Keratinocyte (primary cell): ENCODE data around the gene GFI1B. TPM values are rescaled to one million over a fixed set of nuclear protein-coding genes. Genes with fewer than 3 reads are reported as not detected.

Experiments
- DNase-seq: peaks from one replicate; pipeline ENCODE4 v3.0.0-alpha.2; 2011; ENCODE audit warnings: low read depth, missing footprints, low spot score
- FAIRE-seq: peaks from 2 replicates; lab custom pipeline; 2011; peaks lifted over from hg19 to GRCh38; lab: Jason Lieb, UNC
- H2AFZ ChIP-seq: 2 replicates; pipeline ENCODE4 v1.6.0; 2012; ENCODE audit warnings: low read length, control low read depth, inconsistent platforms; ENCODE audit not compliant: control insufficient read depth
- H3K27ac ChIP-seq: 2 replicates; pipeline ENCODE4 v1.5.1; 2011; ENCODE audit warnings: low read length; ENCODE audit not compliant: control insufficient read depth, insufficient read depth
- H3K27me3 ChIP-seq: 3 replicates; pipeline ENCODE4 v1.6.0; 2011; ENCODE audit warnings: low read length; ENCODE audit not compliant: control insufficient read depth, insufficient read depth; ENCODE audit errors: extremely low read depth
- H3K36me3 ChIP-seq, 2 experiments: 2 replicates in 1 of 2; 3 replicates in 1 of 2; pipeline ENCODE4 v1.5.1; 2011; ENCODE audit warnings: low read length in 2 of 2, mild to moderate bottlenecking in 1 of 2; ENCODE audit not compliant: control insufficient read depth in 2 of 2, insufficient read depth in 2 of 2; ENCODE audit errors: extremely low read depth in 1 of 2
- H3K4me1 ChIP-seq: 3 replicates; pipeline ENCODE4 v1.5.1; 2011; ENCODE audit warnings: low read length; ENCODE audit not compliant: control insufficient read depth, insufficient read depth; ENCODE audit errors: extremely low read depth
- H3K4me2 ChIP-seq: 3 replicates; pipeline ENCODE4 v1.6.0; 2011; ENCODE audit warnings: low read depth, low read length; ENCODE audit not compliant: control insufficient read depth, insufficient read depth; ENCODE audit errors: extremely low read depth
- H3K4me3 ChIP-seq, 3 experiments: fragments of 200-600 bp in 1 of 3; sonication (generic) in 1 of 3; 2 replicates in 2 of 3; 3 replicates in 1 of 3; pipeline ENCODE4 v1.5.1; 2011 to 2016; ENCODE audit warnings: low read length in 3 of 3, mild to moderate bottlenecking in 3 of 3, control low read depth in 2 of 3, inconsistent platforms in 1 of 3, low read depth in 1 of 3, mixed read lengths in 1 of 3, mixed run types in 1 of 3, moderate library complexity in 1 of 3; ENCODE audit not compliant: control insufficient read depth in 2 of 3, insufficient read depth in 2 of 3; ENCODE audit errors: extremely low read depth in 1 of 3
- H3K79me2 ChIP-seq: 2 replicates; pipeline ENCODE4 v1.6.0; 2012; ENCODE audit warnings: low read length; ENCODE audit not compliant: control insufficient read depth, insufficient read depth
- H3K9ac ChIP-seq: 3 replicates; pipeline ENCODE4 v1.6.0; 2011; ENCODE audit warnings: low read length; ENCODE audit not compliant: control insufficient read depth, insufficient read depth; ENCODE audit errors: extremely low read depth
- H3K9me1 ChIP-seq: 3 replicates; pipeline ENCODE4 v1.6.0; 2011; ENCODE audit warnings: low read length; ENCODE audit not compliant: control insufficient read depth, insufficient read depth; ENCODE audit errors: extremely low read depth
- H3K9me3 ChIP-seq: 2 replicates; pipeline ENCODE4 v1.5.1; 2012; ENCODE audit warnings: low read depth, low read length; ENCODE audit not compliant: control insufficient read depth
- H4K20me1 ChIP-seq: 3 replicates; pipeline ENCODE4 v1.6.0; 2011; ENCODE audit warnings: low read length; ENCODE audit not compliant: control insufficient read depth, insufficient read depth; ENCODE audit errors: extremely low read depth
- CTCF ChIP-seq, 3 experiments: IDR thresholded peaks in 1 of 3; conservative IDR thresholded peaks in 1 of 3; optimal IDR thresholded peaks in 1 of 3; 2 replicates in 2 of 3; 3 replicates in 1 of 3; pipeline versions ENCODE3 to v1.5.1; 2011; ENCODE audit warnings: low read length in 3 of 3, mild to moderate bottlenecking in 3 of 3, moderate library complexity in 2 of 3, control low read depth in 1 of 3, inconsistent platforms in 1 of 3; ENCODE audit not compliant: insufficient read depth in 2 of 3; ENCODE audit errors: extremely low read depth in 1 of 3
- EZH2 ChIP-seq: IDR thresholded peaks from one replicate; pipeline ENCODE4 v1.6.1; 2012; ENCODE audit warnings: inconsistent platforms, mild to moderate bottlenecking, low read length, moderate library complexity
- dilution Hi-C: fragments of 300-500 bp; cut with MboI; formaldehyde crosslinking; loops from one replicate; pipeline ENCODE4 v1.7.0; 2020; ENCODE audit warnings: low sequenced_read_pairs; ENCODE audit not compliant: extremely low pct_ligation_motif_present
- polyA plus RNA-seq, 5 experiments: library from polyadenylated mRNA; depleted of rRNA in 3 of 5; stranded (reverse) in 3 of 5; stranded (forward) in 1 of 5; unstranded in 1 of 5; fragments of >200 nt; gene quantifications; 1 replicate in 1 of 5; 2 replicates in 3 of 5; 3 replicates in 1 of 5; pipeline versions ENCODE4 v1.2.1 to v1.2.3, GENCODE V29; 2011 to 2012; ENCODE audit warnings: missing spikeins in 2 of 5, low read depth in 1 of 5, low replicate concordance in 1 of 5

GFI1B gene
- polyA plus RNA-seq, 1 donor (not counting 4 experiments of a cell fraction or from before 2014, with no cell fraction given), result not detected

- Histone ChIP-seq H3K79me2 (peaks cover 19% of the 10 kb centered on the region), H3K9ac (no peak overlapping the region), H3K27ac (no peak overlapping the region), H3K4me1 (peaks cover 13% of the 10 kb centered on the region), H3K36me3 (no peaks in the 10 kb centered on the region), H4K20me1 (no peaks in the 10 kb centered on the region), H2AFZ (no peak overlapping the region), H3K27me3 (no peaks in the 10 kb centered on the region), H3K9me1 (no peaks in the 10 kb centered on the region), H3K9me3 (no peaks in the 10 kb centered on the region), H3K4me2 (no peak overlapping the region), H3K4me3 (no peak overlapping the region)
- no peak for FAIRE-seq
- no peak for DNase-seq
- dilution Hi-C loops, result no loop called here
- TF ChIP-seq CTCF (optimal IDR thresholded peaks at IDR 0.05 in 1 of 3, IDR thresholded peaks at IDR 0.05 in 1 of 3, conservative IDR thresholded peaks at IDR 0.05 in 1 of 3; ENCODE audit: extremely low read depth in 1 of 3, insufficient read depth in 2 of 3, low read length in 3 of 3), result no peak
- TF ChIP-seq EZH2, result no peak
Observed at GRCh38 chr9:133027134-133027533, 48.6 kb downstream of the GFI1B start.

- DNase-seq, result no peak
- Histone ChIP-seq H4K20me1 (no peaks in the 10 kb centered on the region), H3K79me2 (peaks cover 30% of the 10 kb centered on the region), H2AFZ (no peak overlapping the region), H3K27me3 (no peaks in the 10 kb centered on the region), H3K4me1 (peaks cover 15% of the 10 kb centered on the region), H3K4me3 (no peak overlapping the region), H3K4me2 (no peak overlapping the region), H3K9me1 (no peaks in the 10 kb centered on the region), H3K27ac (no peak overlapping the region), H3K9me3 (no peaks in the 10 kb centered on the region), H3K9ac (no peak overlapping the region), H3K36me3 (peaks cover 0 to under 1% of the 10 kb centered on the region in 2 experiments)
- TF ChIP-seq EZH2, result no peak
- TF ChIP-seq CTCF (optimal IDR thresholded peaks at IDR 0.05 in 1 of 3, IDR thresholded peaks at IDR 0.05 in 1 of 3, conservative IDR thresholded peaks at IDR 0.05 in 1 of 3; ENCODE audit: extremely low read depth in 1 of 3, insufficient read depth in 2 of 3, low read length in 3 of 3), result no peak
- FAIRE-seq, result no peak
- dilution Hi-C loops, result no loop called here
Observed at GRCh38 chr9:133028221-133028620, 49.7 kb downstream of the GFI1B start.
